GM19099 (cell line): Measurements from ENCODE around the gene LILRB1.
"Not testable (repeated sequence)": the region's sequence is repeated elsewhere in the genome, so short reads cannot be mapped to it uniquely, and the experiment has no call there.

ENCODE experiments used
- POLR2A ChIP-seq: IDR thresholded peaks from 3 replicates; pipeline ENCODE4 v1.6.1; 2011; ENCODE audit warnings: low read depth; ENCODE audit not compliant: insufficient read length; ENCODE audit errors: extremely low read depth

LILRB1 gene

GRCh38 chr19:54630262-54630661 lies at the start of gene LILRB1:
LILRB1 (plus strand) TSS chr19:54630484; CDS start chr19:54631074, 590 bp downstream.
- TF ChIP-seq POLR2A, result not testable (repeated sequence)

- no peak for TF ChIP-seq POLR2A
Measured at GRCh38 chr19:54586397-54586796, 43.9 kb upstream of the LILRB1 start.

- no peak for TF ChIP-seq POLR2A
Measured at GRCh38 chr19:54587026-54587425, 43.3 kb upstream of the LILRB1 start.

GRCh38 chr19:54593445-54593844 lies 36.8 kb upstream of the LILRB1 start, which contains the start of gene LILRA1:
LILRA1 (plus strand) TSS chr19:54593632; CDS start chr19:54594245, 613 bp downstream.
- TF ChIP-seq POLR2A, result not testable (repeated sequence)

GRCh38 chr19:54594737-54595136 lies 35.5 kb upstream of the LILRB1 start:
- no peak for TF ChIP-seq POLR2A

- TF ChIP-seq POLR2A, result no peak
Measured at GRCh38 chr19:54600212-54600611, 30.1 kb upstream of the LILRB1 start.

- TF ChIP-seq POLR2A, result no peak
Measured at GRCh38 chr19:54606230-54606629, 24.1 kb upstream of the LILRB1 start.

- no peak for TF ChIP-seq POLR2A
Measured at GRCh38 chr19:54606891-54607784, 23.1 kb upstream of the LILRB1 start.

- no peak for TF ChIP-seq POLR2A
Measured at GRCh38 chr19:54607785-54608150, 22.5 kb upstream of the LILRB1 start.

- TF ChIP-seq POLR2A, result no peak
Measured at GRCh38 chr19:54608205-54608604, 22.1 kb upstream of the LILRB1 start.

- TF ChIP-seq POLR2A, result no peak
Measured at GRCh38 chr19:54608792-54609191, 21.5 kb upstream of the LILRB1 start.

- TF ChIP-seq POLR2A, result no peak
Measured at GRCh38 chr19:54609356-54609791, 20.9 kb upstream of the LILRB1 start.

GRCh38 chr19:54612428-54612827 lies 17.9 kb upstream of the LILRB1 start:
- TF ChIP-seq POLR2A, result no peak

GRCh38 chr19:54614726-54615125 lies 15.6 kb upstream of the LILRB1 start:
- TF ChIP-seq POLR2A, result no peak

GRCh38 chr19:54616057-54616456 lies 14.2 kb upstream of the LILRB1 start:
- no peak for TF ChIP-seq POLR2A

GRCh38 chr19:54616821-54617560 lies 13.3 kb upstream of the LILRB1 start:
- peak; percentile 51 for TF ChIP-seq POLR2A
